Lower leg skin (tissue), 4 donors: Measurements from ENCODE around the gene TBC1D9. TPM values are rescaled to one million over a fixed set of nuclear protein-coding genes. Genes with fewer than 3 reads are reported as not detected.

Experiments used
- DNase-seq, 2 donors: peaks; one replicate each; pipeline ENCODE4 v3.0.0-alpha.2; 2019; ENCODE audit warnings: low spot score in 2 of 2
- H3K4me3 ChIP-seq: fragments of 200-600 bp; sonication (generic); 2 replicates; pipeline ENCODE4 v1.5.1; 2017; ENCODE audit warnings: mild to moderate bottlenecking, low read depth; ENCODE audit not compliant: poor library complexity, severe bottlenecking
- CTCF ChIP-seq, 3 donors: fragments of 450-650 bp; IDR thresholded peaks; one replicate each; pipeline ENCODE4 v1.5.1; 2016; ENCODE audit warnings: antibody characterized with exemption in 3 of 3, mild to moderate bottlenecking in 3 of 3, moderate library complexity in 2 of 3
- POLR2A ChIP-seq, 2 donors: fragments of 450-650 bp; IDR thresholded peaks; one replicate each; pipeline ENCODE4 v1.6.1; 2016 to 2017; ENCODE audit warnings: antibody characterized with exemption in 2 of 2, mild to moderate bottlenecking in 1 of 2, moderate library complexity in 1 of 2
- WGBS, 2 donors: methylation state at CpG; one replicate each; pipeline ENCODE4 v1.1.5; 2018; 5-methylcytosine and 5-hydroxymethylcytosine counted together
- intact Hi-C: fragments of 100-400 bp; cut with DNase I; formaldehyde crosslinking; loops from one replicate; pipeline ENCODE4 v1.15.0; 2023; ENCODE audit warnings: low total_unique reads
- total RNA-seq, 4 donors: library from RNA; depleted of rRNA; stranded (reverse); fragments of >200 nt; gene quantifications; one replicate each; pipeline ENCODE4 v1.1.0, GENCODE V29; 2016

TBC1D9 gene
- total RNA-seq, 4 donors from 2014 or later = 5.7 to 13.0 (median 7.3) TPM

- no peak overlapping the region for H3K4me3 ChIP-seq
- DNase-seq = no peak
- intact Hi-C loops = no loop called here
- WGBS, 2 donors = 76 to 83% methylated on average over 3 of the region's 3 CpGs
- TF ChIP-seq POLR2A (IDR thresholded peaks at IDR 0.05) (no peak), CTCF (IDR thresholded peaks at IDR 0.05) (no peak)
These were observed 66.6 kb downstream of the TBC1D9 start for GRCh38 chr4:140689623-140690022.

- intact Hi-C loops = no loop called here
- WGBS, 2 donors = 78 to 86% methylated on average over 6 of the region's 6 CpGs
- no peak for DNase-seq
- H3K4me3 ChIP-seq = no peak overlapping the region
- TF ChIP-seq CTCF (IDR thresholded peaks at IDR 0.05) (no peak), POLR2A (IDR thresholded peaks at IDR 0.05) (no peak)
These were observed 67.2 kb downstream of the TBC1D9 start for GRCh38 chr4:140688711-140689598.

GRCh38 chr4:140686796-140687195 is 69.4 kb downstream of the TBC1D9 start:
- no peak overlapping the region for H3K4me3 ChIP-seq
- intact Hi-C loops = no loop called here
- TF ChIP-seq POLR2A (IDR thresholded peaks at IDR 0.05) (no peak), CTCF (IDR thresholded peaks at IDR 0.05) (no peak)
- DNase-seq = no peak

GRCh38 chr4:140684314-140684713 is 71.9 kb downstream of the TBC1D9 start:
- intact Hi-C loops = no loop called here
- no peak overlapping the region for H3K4me3 ChIP-seq
- TF ChIP-seq POLR2A (IDR thresholded peaks at IDR 0.05) = no peak
- no peak for TF ChIP-seq CTCF (IDR thresholded peaks at IDR 0.05)
- no peak for DNase-seq

GRCh38 chr4:140681201-140681600 is 75.0 kb downstream of the TBC1D9 start:
- TF ChIP-seq CTCF (IDR thresholded peaks at IDR 0.05) = no peak
- no peak for TF ChIP-seq POLR2A (IDR thresholded peaks at IDR 0.05)
- DNase-seq = no peak
- WGBS, 2 donors = 91 to 93% methylated on average over 3 of the region's 3 CpGs
- intact Hi-C loops = no loop called here
- H3K4me3 ChIP-seq = no peak overlapping the region

- no peak for DNase-seq
- TF ChIP-seq CTCF (IDR thresholded peaks at IDR 0.05) = no peak
- no peak for TF ChIP-seq POLR2A (IDR thresholded peaks at IDR 0.05)
- intact Hi-C loops = no loop called here
- 93 to 95% methylated on average over 1 of the region's 1 CpG for WGBS, 2 donors
- no peak overlapping the region for H3K4me3 ChIP-seq
These were observed 75.5 kb downstream of the TBC1D9 start for GRCh38 chr4:140680686-140681085.
